UCSD-AML1 (cell line): Measurements from ENCODE around the gene FTCD.
"Not testable (repeated sequence)": the region's sequence is repeated elsewhere in the genome, so short reads cannot be mapped to it uniquely, and the experiment has no call there.

Experiments used
- DNase-seq: peaks from one replicate; lab custom pipeline; 2025; ENCODE audit not compliant: unreplicated experiment; lab: John Stamatoyannopoulos, UW

FTCD gene

GRCh38 chr21:46140352-46141003 lies 14.9 kb downstream of the FTCD start:
- not testable (repeated sequence) for DNase-seq

DNA sequence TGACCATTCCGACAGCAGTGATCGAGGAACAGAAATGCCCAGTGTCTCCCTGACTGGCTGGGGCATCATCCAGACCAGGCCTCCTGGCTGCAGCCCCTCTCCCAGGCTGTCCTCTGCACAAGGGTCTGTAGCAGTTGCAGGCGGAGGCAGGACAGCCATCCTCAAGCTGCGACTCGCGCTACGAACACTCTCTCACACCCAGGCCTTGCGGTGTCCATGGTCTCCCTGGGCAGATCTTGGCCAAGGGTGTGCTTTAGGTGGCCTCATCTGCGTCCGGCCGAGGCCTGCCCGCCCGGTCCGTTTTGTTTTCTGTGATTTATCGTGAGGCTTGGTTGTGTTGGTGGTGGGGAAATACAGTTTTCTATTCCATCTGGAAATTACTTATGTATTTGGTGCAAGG lies 15.7 kb downstream of the FTCD start:
- no peak for DNase-seq

- DNase-seq = no peak
Measured at GRCh38 chr21:46138383-46138970, 16.9 kb downstream of the FTCD start.

GRCh38 chr21:46137908-46138307 lies 17.5 kb downstream of the FTCD start:
- DNase-seq = no peak

DNA sequence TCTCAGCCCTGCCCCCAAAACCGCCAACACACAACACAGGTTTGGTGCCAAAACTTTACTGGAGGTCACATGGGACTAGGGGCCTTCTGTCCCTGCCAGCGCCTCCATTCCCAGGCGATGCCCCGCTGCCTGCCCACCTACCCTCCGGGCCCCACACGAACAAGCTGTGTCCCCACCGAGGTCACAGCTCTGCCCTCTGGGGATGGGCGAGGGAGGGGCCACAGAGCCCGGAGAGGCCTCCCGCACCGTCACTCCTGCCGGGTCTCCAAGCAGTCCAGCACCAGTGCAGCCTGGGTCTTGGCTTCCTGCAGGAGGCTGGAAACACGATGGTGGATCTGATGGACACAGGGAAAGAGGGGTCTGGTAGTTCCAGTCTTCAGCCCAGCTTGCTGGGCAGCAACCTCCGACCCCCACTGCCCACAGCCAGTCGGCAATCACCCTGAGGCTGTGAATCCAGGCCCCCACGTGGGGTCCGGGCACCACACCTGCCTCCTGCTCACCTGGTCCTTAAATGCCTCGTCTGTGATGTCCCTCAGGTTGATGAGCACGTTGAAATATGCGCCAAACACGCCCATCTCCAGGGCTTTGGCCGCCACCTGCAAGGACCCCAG lies 18.5 kb downstream of the FTCD start:
- DNase-seq = no peak

DNA sequence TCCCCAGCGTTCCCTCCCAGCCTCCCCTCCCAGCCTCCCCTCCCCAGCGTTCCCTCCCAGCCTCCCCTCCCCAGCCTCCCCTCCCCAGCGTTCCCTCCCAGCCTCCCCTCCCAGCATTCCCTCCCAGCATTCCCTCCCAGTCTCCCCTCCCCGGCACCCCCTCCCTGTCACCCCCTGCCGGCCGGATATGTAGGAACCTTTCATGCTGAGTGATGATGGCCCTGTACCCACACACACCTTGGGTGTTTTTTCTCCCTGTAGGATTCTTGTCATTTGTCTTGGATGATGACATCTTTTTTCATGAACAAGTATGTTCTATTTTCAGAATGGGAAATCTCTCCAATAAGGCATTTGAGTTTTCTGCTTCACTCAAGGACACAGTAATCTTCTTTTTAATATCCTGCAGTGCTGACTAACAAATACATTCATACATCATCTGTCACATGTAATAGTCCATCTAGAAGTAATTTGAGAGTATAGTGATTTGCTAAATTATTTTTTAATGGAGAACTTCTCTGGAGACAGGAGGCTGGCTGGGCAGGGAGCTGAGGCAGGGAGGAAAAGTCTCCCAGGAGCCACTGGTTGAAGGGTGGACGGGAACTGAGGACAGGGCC lies 19.5 kb downstream of the FTCD start:
- DNase-seq = no peak

- DNase-seq = no peak
Measured at GRCh38 chr21:46131838-46132651, 23.3 kb downstream of the FTCD start.

- DNase-seq = no peak
Measured at GRCh38 chr21:46131588-46131837, 23.9 kb downstream of the FTCD start.

GRCh38 chr21:46130831-46131587 lies 24.4 kb downstream of the FTCD start:
- DNase-seq = no peak

- DNase-seq = no peak
Measured at GRCh38 chr21:46129846-46130651, 25.3 kb downstream of the FTCD start.

DNA sequence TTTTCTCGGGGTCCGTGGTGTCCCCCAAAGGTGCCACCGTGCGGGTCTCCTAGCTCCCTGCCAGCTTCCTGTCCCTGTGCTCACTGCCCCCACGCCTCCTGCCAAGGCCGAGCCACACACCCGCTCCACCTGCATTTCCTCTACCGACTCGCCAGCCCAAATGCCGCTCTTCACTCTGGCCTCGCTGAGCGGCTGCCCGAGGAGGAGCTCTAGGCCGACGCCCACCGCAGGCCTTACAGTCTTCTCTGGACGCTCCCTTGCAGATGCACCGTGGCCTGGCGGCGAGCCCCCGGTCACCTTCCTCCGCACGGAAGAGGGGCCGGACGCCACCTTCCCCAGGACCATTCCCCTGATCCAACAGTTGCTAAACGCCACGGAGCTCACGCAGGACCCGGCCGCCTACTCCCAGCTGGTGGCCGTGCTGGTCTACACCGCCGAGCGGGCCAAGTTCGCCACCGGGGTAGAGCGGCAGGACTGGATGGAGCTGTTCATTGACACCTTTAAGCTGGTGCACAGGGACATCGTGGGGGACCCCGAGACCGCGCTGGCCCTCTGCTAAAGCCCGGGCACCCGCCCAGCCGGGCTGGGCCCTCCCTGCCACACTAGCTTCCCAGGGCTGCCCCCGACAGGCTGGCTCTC lies 26.3 kb downstream of the FTCD start:
- no peak for DNase-seq

DNA sequence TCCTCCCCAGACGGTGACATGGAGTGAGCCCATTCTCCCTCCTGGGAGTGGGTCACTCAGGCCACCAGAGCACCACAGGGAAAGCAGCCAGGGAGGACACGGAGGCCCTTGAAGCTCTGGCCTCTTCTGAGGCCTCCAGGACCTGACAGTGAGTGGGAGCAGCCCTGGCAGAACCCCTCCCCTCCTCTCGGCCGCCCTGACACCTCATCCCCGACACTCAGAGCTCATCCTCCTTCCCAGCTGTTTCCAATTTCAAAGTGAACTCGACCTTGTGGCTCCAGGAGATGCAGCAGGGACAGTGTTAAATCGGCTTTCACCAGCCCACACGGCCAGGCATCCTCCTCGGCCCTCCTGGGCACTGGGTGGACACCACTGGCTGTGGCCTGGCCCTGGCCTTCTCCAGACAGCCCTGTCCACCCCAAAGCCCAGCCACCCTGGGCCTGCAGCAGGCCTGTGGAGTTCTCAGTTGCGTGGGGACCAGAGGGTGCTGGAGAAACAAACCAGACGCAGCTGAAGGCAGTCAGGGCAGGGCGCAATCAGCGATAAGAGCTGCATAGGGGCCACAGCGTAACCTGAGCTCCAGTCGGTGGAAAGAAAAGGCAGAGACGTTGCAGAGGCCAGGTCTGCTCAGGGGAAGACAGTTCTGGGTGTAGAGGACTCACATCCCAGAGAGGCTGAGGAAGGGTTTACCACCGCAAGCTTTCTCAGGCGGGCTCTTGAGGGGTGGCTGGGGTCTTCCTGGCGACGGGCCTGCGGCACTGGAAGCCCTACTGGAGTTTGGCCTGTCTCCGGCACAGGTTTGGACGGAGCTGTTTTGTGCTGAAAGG lies 27.1 kb downstream of the FTCD start:
- no peak for DNase-seq

GRCh38 chr21:46127239-46128105 lies 27.9 kb downstream of the FTCD start:
- DNase-seq = no peak

- DNase-seq = no peak
Measured at GRCh38 chr21:46126309-46127238, 28.8 kb downstream of the FTCD start.

- no peak for DNase-seq
Measured at GRCh38 chr21:46125846-46126301, 29.5 kb downstream of the FTCD start.

DNA sequence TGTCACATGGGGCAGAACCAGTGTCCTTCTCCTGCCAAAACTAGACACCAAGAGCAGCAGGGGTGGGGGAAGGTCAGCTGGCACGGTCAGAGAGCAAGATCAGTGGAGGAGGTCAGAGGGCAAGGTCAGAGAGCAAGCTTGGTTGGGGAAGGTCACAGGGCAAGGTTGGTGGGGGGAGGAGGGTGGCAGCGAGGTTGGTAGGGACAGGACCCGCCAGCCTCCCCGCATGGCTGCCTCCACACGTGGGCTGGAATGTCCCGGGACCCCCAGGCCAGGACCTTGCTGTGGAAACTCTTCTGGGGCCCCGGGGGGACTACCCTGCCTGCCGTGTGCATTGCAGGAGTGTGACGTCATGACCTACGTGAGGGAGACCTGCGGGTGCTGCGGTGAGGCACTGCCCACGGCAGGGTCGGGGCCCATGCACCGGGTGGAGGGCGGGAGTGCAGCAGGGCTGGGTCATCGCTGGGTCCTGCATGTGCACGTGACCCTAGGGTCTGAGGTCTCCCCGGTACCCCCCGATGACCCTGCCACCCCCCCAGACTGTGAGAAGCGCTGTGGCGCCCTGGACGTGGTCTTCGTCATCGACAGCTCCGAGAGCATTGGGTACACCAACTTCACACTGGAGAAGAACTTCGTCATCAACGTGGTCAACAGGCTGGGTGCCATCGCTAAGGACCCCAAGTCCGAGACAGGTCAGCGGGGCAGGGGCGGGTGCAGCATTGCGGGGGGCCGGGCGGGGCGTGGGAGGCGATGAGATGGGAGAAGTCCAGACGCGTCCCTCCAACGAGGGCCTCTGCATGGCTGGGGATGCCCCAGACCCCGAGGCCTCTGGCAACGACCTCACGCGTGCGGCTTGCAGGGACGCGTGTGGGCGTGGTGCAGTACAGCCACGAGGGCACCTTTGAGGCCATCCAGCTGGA lies 30.2 kb downstream of the FTCD start:
- no peak for DNase-seq
